ENCODE data around the gene MEIOB.
"Not testable (repeated sequence)": the region's sequence is repeated elsewhere in the genome, so short reads cannot be mapped to it uniquely, and the experiment has no call there.

MEIOB gene

DNA sequence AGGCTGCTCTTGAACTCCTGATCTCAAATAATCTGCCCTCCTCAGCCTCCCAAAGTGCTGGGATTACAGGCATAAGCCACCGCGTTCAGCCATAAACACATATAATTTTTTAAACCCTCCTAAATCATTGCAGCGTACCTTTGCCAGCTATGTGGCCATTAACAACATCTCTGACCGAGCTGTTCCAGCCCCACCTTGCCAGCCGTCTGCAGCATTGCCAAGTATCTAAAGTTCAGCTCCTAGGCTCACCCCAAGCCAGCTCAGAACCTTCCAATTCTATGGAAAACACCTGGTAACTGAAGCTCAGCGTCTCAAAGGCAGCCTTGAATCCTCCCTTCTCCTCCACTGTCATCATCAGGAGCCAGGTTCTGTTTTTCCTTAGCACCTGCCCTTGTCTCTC lies 5.1 kb upstream of the MEIOB start:
- no peak for DNase-seq (ENCODE audit: low read depth)

DNA sequence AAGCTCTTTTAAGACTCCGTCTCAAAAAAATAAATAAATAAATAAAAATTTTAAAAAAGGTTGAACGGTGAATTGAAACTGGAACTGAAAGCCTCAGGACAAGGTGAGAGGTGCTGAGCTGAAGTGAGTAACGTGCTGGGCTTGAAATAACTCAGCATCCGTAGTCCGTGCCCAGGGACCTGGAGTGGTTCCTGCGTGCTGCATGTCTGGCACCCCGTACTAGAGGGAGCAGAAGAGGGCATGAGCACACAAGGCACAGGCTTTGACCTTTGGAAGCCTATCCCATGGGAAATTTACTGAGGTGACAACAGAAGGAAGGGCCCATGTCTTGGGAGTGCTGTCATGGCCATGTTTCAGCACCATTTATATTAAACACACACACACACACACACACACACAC lies 4.5 kb upstream of the MEIOB start:
- DNase-seq (ENCODE audit: low read depth) = no peak

DNA sequence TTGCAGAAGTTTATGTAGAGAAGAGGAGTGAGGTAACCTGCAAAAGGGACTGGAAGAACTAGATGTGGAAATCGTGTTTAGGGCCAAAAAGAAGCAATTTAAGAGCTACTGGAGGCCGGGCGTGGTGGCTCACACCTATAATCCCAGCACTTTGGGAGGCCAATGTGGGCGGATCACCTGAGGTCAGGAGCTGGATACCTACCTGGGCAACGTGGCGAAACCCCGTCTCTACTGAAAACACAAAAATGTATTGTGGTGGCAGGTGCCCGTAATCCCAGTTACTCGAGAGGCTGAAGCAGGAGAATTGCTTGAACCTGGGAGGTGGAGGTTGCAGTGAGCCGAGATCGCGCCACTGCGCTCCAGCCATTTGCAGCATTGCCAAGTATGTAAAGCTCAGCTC lies 4.1 kb upstream of the MEIOB start:
- DNase-seq (ENCODE audit: low read depth) = not testable (repeated sequence)

DNA sequence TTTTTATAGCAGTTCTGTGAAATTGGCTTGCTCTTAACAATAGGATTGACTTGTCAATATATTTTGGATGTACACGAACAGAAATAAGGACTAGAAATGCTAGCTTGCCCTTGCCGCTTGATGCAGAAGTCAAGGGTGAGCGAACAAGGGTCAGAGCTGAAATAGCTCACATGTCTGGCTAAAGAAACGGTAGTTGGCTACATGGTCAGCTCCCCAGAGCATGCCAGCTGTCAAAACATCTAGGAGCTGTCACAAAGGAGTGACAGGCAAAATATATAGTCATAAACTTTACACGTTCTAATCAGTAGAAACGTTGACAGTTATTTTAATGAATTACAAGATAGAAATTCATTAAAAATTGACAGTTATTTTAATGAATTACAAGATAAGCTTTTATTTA lies 2.9 kb upstream of the MEIOB start:
- no peak for DNase-seq (ENCODE audit: low read depth)

DNA sequence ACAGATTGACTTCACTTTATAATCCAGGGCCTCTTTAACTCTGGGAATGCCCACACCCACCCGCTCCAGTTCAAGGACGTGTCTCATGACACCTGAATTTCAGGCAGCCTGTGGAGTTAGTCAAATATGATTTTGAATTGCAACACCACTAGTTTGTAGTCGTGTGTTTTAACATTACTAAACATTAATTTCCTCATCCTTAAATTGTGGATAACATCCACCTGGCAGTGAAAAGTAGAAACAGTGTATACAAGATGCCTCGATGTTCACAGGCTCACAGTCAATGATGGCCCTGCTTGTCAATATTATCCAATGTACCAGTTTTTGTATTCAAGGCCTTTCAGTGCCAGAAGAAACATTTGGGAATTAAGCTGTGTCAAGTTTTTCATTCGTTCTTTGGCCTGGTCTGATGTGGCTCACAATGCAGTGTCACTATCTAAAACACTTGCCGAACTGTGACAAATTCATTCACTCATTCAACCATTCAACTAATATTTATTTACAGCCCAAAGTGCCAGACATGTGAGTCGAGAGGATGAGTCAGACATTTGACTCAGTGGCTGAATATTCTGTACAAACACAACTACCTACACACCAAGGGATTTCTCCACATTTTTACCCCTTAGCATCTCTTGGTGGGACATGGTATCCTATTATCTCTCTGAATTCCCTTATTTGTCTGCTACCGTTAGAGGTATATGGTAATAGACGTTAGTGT lies 1.4 kb downstream of the MEIOB start:
- DNase-seq (ENCODE audit: low read depth) = no peak

DNA sequence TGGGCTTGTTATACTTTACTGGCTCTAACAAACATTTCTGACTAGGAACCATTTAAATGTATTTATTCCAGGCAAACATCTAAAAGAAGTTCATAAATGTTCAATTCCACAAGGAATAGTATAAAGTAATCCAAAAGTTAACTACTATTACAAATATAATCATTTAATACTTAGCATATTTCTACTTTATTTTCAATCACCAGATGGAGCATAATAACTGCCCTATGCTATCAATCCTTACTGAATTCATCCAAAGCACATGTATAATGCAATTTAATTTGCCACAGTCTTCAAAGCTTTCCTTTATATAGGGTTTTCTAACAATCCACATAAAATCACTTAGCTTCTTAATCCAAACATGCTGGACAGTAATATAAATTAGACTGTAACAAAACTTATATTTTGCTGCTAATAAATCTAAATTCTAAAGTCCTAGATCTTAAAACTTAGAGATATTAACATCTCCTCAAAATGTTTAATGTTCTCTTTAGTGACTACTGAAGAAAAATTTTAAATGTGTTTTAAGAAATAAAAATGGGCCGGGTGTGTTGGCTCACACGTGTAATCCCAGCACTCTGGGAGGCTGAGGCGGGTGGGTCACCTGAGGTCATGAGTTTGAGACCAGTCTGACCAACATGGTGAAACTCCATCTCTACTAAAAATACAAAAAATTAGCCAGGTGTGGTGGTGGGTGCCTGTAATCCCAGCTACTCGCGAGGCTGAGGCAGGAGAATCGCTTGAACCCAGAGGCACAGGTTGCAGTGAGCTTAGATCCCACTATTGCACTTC lies 5.9 kb downstream of the MEIOB start:
- DNase-seq (ENCODE audit: low read depth) = no peak

DNA sequence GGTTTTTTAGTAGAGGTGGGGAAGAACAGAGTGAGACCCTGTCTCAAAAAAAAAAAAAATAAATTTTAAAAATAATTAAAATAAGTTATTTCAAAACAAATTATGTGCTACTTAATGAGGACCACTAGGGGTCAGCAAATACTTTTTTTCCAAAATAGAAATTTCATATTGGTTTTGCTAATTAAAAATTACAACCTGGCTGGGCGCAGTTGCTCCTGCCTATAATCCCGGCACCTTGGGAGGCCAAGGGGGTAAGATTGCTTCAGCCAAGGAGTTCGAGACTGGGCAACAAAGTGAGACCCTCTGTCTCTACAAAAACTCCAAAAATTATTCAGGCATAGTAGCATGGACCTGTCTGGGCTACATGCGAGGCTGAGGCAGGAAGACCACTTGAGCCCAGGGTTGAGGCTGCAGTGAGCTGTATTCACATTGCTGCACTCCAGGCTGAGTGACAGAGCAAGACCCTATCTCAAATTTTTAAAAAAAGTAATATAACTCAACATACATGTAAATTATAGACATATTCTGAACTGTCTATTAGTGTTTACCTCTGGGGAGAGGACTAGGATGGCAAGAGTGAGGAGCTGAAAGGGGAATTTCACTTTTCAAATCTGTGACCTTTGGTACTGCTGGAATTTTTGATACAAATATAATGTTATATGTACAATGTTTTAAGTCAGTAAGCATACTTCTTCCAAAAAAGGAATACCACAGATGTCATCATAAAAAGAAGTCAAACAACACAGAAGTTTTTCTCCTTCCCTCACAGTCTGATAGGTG lies 8.1 kb downstream of the MEIOB start:
- no peak for DNase-seq (ENCODE audit: low read depth)

DNA sequence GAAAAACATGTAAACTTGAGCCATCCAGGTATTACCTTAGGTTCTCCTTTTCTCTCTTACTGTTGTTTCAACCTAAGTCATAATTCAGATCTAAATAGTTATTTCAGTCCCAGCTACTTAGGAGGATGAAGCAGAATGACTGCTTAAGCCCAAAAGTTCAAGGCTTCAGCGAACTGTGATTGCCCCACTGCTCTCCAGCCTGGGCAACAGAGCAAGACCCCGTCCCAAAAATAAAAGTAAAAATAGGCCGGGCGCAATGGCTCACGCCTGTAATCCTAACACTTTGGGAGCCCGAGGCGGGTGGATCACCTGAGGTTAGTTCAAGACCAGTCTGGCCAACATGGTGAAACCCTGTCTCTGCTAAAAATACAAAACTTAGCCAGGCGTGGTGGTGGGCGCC lies 9.6 kb downstream of the MEIOB start:
- no peak for DNase-seq (ENCODE audit: low read depth)

DNA sequence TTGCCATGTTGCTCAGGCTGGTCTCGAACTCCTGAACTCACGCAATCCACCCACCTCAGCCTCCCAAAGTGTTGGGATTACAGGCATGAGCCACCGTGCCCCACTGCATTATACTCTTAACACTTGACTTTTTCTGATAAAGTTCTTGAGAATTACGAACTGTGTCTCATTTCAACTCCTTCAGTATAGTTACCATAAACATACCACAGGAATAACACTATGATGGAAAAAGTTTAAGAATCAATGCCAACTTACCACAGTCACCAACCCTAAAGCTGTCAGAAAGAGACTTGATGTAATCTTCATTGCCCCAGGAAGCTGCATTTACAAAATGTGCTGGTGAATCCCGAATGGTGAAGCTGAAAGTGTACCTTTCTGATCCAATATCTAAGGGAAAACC lies 10.2 kb downstream of the MEIOB start:
- no peak for DNase-seq (ENCODE audit: low read depth)

DNA sequence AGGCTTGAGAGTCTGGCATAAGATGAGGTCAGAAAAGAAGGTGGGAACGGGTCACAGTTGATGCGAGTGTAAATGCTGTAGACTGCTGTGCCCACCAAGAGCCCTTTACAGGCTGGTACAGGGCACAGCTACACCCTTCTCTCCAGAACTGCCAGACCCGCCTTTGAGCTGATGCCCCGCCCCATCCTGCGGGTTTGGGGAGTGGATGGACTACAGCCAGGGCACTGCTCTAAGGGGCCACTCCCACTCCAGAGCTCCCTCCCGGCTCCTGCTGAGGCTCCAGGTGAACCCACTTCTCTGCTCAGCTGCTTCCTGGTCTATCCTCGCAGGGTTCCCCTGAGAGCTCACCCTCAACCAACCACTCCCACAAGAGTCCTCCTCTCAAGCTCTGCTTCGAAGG lies 12.3 kb downstream of the MEIOB start:
- DNase-seq (ENCODE audit: low read depth) = no peak

DNA sequence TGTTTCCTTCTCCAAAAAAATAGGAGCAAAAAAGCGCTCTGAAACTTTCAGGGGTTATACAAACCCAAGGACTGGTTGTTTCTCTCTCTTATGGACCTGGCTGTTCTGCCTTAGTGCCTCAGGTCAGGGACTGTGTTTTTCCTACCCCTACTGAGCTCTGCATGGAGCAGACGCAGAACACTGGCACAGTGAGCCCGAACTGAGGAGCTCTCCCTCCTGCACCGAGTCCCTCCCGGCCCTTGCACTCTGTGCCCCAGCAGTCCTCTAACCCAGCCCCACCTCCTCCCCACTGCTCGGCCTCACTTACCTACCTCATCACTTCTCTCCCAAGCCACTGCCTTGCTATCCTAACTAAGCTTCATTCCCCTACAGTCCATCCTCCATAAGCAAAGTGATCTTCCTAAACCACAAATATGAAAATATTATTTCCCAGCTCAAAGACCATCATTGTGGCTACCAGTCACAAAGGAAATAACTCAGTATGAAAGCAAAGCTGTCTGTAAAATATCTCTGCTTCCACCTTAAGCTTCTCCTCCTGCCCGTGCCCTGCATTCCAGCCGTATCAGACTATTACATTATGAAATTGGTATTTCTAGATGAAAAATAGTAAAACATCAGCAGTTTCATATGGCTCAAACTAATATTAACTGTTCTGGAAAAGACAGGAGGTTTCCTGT lies 13.6 kb downstream of the MEIOB start:
- no peak for DNase-seq (ENCODE audit: low read depth)

DNA sequence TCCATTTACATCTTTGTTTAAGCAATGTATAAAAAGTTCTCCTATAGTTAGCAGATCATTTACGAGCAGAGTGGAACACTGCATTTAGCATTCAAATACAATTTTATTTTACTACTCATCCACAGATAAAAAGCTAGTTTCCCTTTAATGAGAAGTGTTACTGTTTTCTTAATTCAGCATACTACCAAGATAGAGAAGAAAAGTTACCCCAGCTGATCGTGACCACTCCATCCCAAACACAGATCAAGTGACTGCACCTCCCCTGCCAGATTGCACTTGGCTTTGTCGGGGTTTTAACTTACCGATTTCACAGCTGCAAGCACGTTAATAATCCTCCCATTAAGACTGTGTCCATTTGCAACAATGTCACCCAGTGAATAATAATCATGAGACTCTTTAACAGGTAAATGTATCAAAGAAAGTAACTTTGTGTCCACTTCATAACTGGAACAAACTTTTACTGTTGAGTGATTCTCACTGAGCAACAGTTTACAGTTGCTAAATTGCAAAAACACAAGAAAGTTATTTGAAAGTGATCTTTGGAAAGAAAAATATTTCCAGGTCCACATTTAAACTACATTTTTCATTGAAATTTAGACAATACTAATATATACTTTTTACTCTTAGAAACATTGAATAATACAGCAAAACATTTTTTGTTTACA lies 14.4 kb downstream of the MEIOB start:
- DNase-seq (ENCODE audit: low read depth) = no peak

DNA sequence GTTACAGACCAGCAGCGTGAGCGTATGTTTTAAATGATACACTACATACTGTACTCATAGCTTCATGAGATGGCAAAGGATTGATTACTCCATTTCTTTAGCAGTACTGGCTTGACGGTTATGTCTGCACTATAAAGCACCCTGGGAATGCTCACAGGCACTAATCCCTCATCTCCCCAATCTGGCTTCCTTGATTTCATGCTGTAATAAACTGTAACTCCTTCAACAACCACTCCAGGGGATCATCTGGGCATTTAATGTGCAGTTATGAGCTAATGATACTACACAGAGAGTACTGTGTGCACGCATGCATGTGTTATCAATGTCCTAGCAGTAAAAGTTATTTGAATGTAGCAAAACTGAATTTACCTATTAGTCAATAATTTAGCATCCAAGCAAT lies 20.2 kb downstream of the MEIOB start:
- DNase-seq (ENCODE audit: low read depth) = no peak

DNA sequence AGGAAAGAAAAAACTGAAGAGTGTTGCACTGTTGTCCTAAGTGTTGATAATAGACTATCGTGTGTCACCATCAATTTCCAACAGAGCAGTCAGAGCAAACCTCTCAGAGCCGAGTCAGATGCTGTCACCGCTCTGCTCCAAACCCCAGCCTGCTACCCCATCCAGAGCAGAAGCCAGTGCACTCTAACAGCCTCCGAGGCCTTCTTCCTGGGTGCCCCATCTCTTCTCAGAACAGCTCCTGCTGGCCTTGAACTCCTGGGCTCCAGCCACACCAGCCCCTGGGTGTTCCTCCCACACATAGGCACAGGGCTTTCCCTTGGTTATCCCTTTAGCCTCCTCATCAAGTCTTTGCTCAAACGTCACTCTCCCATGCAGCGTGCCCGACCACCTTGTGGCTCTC lies 21.0 kb downstream of the MEIOB start:
- no peak for DNase-seq (ENCODE audit: low read depth)

DNA sequence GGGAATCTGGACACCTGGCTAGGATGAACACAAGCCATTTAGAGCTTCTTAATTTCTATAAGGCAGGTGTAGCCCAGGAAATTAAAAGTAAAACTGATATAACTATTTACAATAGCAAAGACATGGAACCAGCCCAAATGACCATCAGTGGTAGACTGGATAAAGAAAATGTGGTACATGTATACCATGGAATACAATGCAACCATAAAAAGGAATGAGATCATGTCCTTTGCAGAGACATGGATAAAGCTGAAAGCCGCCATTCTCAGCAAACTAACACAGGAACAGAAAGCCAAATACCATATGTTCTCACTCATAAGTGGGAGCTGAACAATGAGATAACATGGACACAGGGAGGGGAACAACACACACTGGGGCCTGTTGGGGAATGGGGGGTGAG lies 25.5 kb downstream of the MEIOB start:
- no peak for DNase-seq (ENCODE audit: low read depth)

DNA sequence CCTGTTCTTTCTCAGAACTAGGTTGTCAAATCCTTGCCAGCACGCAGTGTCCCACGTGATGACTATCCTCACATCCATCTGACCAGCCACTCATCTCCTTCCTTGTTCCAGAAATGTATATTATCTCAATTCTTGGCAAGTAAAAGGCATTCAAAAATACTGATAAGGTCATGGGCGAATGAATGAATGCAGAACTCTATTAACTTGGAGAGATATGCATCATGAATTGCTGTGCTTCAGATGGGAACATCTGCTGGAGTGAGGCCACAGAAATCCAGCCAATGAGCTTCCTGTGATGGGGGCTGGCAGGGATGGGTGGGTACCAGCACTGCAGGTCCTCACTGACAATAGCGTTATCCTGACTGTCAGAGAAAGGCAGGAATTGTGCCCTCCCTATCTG lies 26.0 kb downstream of the MEIOB start:
- DNase-seq (ENCODE audit: low read depth) = no peak

DNA sequence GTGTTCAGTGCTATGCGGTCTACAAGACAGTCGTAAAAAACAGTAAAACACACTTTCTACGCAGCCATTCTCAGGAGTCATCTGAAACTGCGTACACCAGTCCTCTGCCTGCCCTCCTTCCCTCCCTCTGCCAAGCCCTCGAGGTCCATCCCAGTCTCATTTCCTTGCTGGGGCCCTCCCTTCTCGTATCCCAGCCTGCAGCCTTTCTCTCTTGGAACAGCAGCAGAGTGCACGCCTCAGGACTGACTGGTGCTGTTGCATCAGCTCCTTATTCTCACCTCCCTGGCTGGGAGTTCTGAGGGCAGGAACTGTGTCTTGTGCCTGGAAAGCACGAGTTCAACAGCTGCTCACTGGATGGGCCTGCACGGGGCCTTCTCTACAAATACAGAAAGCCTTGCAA lies 32.4 kb downstream of the MEIOB start:
- DNase-seq (ENCODE audit: low read depth) = no peak

DNA sequence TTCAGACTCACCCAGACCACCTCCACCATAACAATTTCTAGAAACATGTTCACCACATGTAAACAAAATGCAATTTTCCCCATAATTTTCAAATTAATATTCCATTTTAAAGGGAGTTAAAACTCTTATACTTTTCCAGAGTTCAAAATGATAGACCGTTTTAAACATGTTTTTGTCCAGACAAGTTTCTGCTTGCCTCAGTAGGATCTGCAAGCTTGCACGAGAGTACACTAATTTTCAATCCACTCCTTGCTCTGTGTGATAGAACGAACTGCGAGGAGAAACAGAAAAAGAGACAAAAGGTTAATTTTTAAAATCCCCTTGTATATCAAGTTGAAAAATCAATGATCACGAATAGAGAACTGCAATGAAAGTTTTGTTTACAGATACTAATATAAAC lies 37.9 kb downstream of the MEIOB start:
- DNase-seq (ENCODE audit: low read depth) = no peak

DNA sequence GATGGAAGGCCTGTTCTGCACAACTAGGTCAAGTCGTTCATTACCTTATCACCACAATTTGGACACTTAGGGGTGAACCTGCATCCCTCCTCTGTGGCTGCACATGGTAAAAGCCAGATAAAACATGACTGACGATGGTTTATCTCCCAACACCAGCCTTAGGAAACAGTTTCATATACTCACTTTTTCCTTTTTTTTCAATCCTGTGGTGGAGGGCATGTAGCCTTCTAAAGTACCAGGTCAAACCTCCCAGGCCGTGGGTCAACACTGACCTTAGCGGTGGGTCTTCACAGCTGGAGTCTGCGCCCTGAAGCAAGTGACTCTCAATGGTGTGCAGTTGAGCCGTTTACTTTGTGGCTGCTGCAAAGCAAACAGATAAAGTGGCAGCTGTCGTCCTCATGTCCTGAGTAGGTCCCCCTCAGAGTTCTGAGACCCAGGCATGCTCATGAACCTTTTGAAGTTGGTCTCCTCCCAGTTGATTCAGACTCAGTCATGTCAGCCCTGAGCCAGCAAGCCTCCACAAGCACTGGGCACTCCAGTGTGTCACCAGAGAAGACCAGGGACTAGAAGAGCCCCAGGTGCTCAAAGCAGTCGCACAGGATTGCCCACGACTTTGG lies 39.0 kb downstream of the MEIOB start:
- DNase-seq (ENCODE audit: low read depth) = no peak

DNA sequence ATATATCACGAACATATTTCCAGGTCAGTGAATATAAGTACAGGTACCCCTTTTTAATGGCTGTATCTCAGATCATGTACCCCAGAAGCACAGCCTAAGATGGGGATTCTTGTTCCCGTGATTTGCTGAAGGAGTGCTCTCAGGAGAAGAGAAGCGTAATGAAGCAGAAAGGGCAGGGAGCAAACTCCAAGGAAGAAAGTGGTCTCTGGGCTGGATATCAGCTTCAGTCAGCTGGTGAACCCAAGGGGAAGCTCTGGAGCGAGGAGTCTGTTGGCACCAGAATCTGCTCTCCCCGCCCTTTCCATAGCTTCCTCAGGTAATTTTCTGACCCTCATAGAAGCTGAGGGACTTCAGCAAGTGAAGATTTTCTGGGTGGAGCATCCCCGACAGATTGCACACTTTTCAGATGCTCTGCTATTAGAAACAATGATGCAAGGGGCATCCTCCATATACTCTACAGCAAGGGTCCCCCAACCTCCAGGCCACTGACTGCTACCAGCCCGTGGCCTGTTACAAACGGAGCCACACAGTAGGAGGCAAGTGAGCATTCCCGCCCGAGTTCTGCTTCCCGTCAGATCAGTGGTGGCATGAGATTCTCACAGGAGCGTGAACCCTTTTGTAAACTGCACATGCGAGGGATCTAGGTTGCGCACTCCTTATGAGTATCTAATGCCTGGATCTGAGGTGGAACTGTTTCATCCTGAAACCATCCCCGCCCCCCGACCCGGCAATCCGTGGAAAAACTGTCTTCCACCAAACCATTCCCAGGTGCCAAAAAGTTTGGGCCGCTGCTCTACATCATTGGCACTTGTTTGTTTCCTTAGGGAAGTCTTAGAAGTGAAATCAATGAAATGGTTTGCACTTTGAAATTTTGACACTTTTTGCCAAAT lies 40.5 kb downstream of the MEIOB start:
- no peak for DNase-seq (ENCODE audit: low read depth)

Measured in activated T-helper 1 cell treated with Interleukin-2 at 50 U/mL for 16 hours (primary cell).